Thyroid gland (tissue), 4 donors: ENCODE results near the gene ZNF516.

Experiments
- CTCF ChIP-seq, 6 experiments: fragments of 200-600 bp in 3 of 6; fragments of 450-650 bp in 3 of 6; sonication (generic) in 3 of 6; IDR thresholded peaks; one replicate each; pipeline ENCODE4 v1.5.1; 2016 to 2019; ENCODE audit warnings: antibody characterized with exemption in 6 of 6, mild to moderate bottlenecking in 2 of 6, inconsistent platforms in 1 of 6, moderate library complexity in 1 of 6
- POLR2A ChIP-seq, 2 donors: fragments of 450-650 bp; IDR thresholded peaks; one replicate each; pipeline ENCODE4 v1.6.1; 2017; ENCODE audit warnings: antibody characterized with exemption in 2 of 2, mild to moderate bottlenecking in 2 of 2, moderate library complexity in 1 of 2

- no peak for TF ChIP-seq CTCF (IDR thresholded peaks at IDR 0.05)
- TF ChIP-seq POLR2A (IDR thresholded peaks at IDR 0.05) = no peak
Observed at GRCh38 chr18:76405280-76405679, 89.8 kb downstream of the ZNF516 start.
